22Rv1 (cell line): Measurements from ENCODE around the gene RHO.

Experiments used
- ZFX ChIP-seq: fragments of 450-650 bp; IDR thresholded peaks from 2 replicates; pipeline ENCODE4 v1.6.1; 2017; ENCODE audit warnings: antibody characterized with exemption, borderline replicate concordance
- TF ChIP-seq, protein P1 (sequence below): fragments of 450-650 bp; IDR thresholded peaks from 2 replicates; pipeline ENCODE4 v1.5.1; 2017; ENCODE audit warnings: mild to moderate bottlenecking

DNA sequence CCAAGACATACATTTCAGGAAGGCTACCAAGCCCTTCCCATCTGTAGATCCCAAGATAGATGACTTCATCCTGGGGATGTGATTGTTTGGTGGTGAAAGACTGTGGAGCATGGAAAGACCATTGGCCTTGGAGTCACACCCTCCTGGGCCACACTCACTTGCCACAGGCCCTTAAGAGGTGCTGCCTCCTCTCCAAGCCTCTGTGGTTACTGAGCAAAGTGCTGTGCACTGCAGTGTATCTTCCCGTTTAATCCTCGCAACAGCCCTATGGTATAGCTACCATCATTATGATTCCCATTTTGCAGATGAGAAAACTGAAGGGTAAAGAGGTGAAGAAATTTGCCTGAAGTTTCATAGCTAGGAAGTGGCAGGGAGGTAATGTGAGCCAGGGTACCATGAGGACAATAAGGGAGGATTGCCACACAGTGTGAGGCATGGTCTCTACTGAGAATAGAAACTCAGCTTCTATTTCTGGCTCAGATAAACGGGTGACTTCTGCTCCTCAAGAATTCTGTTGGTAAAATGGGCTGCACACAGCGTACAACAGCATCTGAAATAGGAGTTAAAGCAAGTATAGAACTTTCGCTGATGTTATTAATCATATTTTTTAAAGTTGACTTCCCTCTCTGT is 23.9 kb upstream of the RHO start:
- TF ChIP-seq, protein P1, sequence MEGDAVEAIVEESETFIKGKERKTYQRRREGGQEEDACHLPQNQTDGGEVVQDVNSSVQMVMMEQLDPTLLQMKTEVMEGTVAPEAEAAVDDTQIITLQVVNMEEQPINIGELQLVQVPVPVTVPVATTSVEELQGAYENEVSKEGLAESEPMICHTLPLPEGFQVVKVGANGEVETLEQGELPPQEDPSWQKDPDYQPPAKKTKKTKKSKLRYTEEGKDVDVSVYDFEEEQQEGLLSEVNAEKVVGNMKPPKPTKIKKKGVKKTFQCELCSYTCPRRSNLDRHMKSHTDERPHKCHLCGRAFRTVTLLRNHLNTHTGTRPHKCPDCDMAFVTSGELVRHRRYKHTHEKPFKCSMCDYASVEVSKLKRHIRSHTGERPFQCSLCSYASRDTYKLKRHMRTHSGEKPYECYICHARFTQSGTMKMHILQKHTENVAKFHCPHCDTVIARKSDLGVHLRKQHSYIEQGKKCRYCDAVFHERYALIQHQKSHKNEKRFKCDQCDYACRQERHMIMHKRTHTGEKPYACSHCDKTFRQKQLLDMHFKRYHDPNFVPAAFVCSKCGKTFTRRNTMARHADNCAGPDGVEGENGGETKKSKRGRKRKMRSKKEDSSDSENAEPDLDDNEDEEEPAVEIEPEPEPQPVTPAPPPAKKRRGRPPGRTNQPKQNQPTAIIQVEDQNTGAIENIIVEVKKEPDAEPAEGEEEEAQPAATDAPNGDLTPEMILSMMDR: no peak
- TF ChIP-seq ZFX: no peak
